Urothelium cell line (cell line): ENCODE results near the gene LCE3D.
A peak's percentile ranks its signal among the peaks of the same experiment; 100 is the strongest.
"Not testable (repeated sequence)": the region's sequence is repeated elsewhere in the genome, so short reads cannot be mapped to it uniquely, and the experiment has no call there.

ENCODE experiments used
- DNase-seq: peaks from one replicate; pipeline ENCODE4 v3.0.0; 2011; ENCODE audit warnings: low spot score, mixed read lengths
- FAIRE-seq: peaks from 2 replicates; lab custom pipeline; 2011; peaks lifted over from hg19 to GRCh38; lab: Jason Lieb, UNC

Gene LCE3D, protein sequence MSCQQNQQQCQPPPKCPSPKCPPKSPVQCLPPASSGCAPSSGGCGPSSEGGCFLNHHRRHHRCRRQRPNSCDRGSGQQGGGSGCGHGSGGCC

DNA sequence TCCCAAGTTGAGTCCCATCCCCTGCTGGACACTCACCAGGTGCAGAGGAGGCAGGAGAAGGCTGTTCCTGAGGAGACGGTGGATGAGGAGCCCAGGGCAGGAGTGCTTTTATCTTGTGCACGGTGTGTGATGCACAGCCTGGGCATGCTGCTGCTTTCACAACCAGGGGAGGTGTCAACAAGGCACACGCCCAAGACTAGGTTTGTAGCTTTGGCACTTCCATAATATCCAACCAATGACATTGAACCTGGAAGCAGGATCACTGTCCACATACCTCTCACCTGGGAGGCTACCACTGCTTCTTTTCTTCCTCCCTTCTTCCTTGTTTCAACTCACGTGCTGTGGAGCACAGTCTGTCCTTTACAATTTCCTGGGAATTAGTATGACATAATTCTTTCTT is at the start of gene LCE3D:
Gene LCE3D (minus strand): TSS at position 84 of the 400 bp plus-strand sequence. CDS start 580 bp downstream, outside the sequence.
- DNase-seq (no peak), FAIRE-seq (no peak)

DNA sequence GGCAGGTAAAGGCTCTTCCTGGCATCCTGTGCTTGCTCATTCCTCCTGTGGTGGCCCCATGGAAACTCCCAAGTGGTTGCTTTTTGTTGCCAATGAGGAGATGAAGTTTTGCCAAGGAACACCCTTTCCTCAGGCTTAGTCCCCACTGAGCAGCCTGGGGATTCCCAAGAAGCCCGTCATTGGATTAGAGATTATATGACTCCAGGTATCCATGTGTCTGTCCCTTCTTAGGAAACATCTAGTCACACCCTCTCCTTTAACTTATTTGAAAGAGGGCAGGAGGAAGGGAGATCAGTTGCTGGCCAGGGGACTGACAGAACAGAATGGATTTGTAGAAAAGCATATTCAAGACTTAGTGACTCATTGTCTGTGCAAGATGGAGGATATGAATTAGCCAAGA is 46.4 kb upstream of the LCE3D start:
- FAIRE-seq (no peak), DNase-seq (no peak)

DNA sequence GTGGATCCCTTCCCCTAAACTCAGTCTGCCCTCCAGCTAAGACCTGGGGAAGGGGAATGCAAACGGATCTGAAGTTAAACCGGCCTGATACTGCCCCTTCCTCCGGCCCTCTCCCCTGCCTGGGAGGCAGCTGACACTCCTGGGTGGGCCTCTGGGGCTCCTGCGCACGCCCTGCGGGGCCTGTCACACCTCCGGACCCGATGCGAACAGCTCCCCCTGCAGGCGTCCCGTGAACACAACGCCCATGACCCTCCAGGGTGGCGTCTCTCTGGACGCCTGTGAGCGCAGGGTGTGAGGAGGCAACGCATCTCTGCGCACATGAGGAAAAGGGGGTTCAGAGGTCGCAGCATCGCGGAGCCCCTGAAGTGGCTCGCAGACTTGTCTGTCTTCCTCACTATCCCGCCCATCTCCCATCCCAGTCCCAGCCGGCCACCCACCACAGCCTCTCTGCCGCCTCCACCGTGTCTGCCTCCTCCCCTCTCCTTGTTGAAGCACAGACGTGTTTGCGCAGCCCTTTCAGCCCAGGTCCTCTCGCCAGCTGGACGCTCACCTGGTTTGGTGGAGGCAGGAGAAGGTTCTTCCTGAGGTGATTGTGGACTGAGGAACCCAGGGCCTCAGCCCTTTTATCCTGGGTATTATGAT is 43.0 kb upstream of the LCE3D start:
- FAIRE-seq = no peak
- peak; percentile 29 for DNase-seq

DNA sequence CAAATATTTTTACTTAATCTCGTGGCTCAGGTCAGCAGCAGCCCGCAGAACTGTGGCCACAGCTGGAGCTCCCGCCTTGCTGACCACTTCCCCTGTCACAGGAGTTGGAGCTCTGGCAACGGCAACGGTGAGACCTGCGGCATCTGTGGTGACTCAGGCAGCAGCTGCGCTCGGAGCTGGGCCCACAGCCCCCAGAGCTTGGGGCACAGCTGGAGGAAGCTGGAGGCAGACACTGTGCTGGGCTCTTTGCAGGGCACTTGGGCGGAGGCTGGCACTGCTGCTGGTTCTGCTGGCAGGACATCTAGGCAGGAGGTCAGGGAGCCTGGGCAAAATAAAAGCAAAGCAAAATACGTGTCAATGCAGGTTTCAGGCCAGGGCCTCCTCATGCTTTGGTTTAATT is 42.5 kb upstream of the LCE3D start, which contains the start of gene LCE3A:
Gene LCE3A (minus strand): TSS at position 301 of the 400 bp plus-strand sequence. CDS start 0 bp downstream, at position 301.
- peak; percentile 53 for DNase-seq
- FAIRE-seq = no peak

DNA sequence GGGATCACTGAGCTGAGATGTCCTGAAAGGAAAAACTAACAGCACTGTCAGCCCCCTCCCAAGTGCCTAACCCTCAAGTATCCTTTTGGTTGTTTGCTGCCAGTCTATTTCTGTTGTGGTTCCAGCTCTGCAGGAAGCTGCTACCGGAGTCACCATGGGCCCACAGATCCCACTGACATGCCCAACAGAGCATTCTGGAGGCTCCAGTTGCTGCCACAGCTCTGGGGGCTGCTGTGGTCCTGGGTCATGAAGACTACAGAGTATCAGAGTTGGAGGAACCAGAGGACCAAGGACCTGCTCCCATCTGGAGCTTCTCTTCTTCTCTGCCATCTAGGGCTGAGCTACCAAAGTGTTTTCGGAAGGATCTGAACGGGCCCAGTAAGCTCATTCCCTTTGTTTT is 41.7 kb upstream of the LCE3D start:
- no peak for FAIRE-seq
- no peak for DNase-seq

DNA sequence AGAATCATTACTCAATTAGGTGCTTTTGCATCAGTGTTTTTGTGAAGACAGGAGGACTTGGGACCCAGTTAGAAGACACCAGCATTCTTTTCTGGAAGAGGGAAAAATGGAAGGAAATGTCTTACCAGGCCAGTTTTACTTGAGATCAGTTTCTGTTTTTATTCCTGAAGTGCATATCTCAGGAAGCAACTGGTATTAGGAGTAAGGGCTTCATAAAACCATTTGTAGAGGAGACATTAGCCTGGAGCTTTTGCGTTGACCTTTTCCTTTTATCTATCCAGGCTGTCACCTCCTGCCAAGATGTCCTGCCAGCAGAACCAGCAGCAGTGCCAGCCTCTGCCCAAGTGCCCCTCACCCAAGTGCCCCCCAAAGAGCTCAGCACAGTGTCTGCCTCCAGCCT is 33.2 kb upstream of the LCE3D start, which contains the start of gene LCE3B:
Gene LCE3B (plus strand): TSS at position 301 of the 400 bp plus-strand sequence. CDS start 0 bp downstream, at position 301.
- DNase-seq (no peak), FAIRE-seq (no peak)

DNA sequence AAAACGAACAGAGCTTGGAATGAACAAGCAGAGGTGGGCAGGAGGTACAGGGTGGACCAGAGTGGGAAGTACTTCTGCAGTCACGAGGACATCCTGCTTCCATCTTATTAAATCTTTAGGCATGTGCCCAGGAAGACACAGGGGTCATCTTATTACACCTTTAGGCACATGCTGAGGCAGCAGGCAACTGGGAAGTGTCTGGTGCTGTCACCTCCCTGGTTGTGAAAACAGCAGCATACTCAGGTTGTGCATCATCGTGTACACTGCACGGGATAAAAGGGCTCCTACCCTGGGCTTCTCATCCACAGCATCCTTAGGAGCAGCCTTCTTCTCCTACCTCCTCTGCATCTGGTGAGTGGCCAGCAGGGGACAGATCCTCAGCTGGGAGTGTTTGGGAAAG is 19.6 kb upstream of the LCE3D start, which contains the start of gene LCE3C:
Gene LCE3C (plus strand): TSS at position 301 of the 400 bp plus-strand sequence. CDS start 498 bp downstream, outside the sequence.
- DNase-seq (no peak), FAIRE-seq (no peak)

DNA sequence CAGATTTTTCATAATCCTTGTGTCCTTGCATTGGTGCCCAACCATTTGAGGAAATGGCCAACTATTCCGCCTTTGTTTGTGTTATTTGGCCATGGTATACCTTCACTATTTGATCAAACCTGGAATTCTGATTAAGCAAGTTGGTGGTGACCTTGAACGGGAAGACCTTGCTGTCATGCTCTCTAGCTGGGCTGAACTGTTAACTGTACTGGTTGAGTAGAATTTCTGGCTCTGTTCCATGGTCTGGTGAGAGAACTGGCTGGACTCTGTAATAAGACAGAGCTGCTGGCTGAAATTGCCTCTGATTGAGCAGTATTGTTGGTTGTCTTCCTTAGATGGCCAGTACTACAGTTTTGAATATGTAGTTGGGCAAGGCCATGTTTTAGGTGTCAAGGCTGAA is 16.7 kb upstream of the LCE3D start:
- DNase-seq = no peak
- no peak for FAIRE-seq

DNA sequence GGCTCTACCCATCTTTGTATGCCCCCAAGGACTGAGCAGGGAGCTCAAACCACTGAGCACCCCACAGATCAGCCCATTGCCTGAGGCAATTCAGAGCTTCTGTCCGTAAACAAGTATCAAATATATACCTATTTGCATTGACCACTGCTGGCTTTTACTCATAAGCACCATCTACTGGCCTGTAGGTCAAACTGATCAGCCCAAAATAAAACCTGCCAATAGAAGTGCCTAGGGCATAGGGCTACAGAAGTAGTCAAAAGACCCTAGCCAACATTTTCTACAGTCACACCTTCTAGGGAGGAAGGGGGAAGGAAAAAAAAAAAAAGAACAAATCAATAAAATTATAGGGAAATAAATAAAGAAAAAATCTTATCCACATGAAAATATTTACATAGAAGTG is 5.3 kb upstream of the LCE3D start:
- FAIRE-seq = no peak
- no peak for DNase-seq

DNA sequence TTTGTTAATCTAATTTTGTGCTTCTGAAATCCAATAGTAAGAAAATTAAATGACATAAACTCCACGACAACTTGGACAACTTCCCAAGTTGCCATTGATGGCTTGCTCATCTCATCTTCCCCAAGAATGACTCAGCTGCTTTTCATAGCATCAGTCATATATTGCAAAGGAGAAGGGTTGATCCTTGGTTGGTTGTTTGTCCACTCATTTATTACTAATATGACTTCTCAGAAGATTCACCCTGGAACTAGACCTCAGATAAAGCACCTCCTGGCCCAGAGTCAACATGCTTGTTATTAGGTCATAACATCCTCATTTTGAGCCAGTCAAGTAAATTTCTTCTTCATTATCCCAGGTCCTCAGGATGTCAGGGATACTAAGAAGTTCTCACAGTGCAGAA is 2.3 kb upstream of the LCE3D start:
- DNase-seq (no peak), FAIRE-seq (no peak)

DNA sequence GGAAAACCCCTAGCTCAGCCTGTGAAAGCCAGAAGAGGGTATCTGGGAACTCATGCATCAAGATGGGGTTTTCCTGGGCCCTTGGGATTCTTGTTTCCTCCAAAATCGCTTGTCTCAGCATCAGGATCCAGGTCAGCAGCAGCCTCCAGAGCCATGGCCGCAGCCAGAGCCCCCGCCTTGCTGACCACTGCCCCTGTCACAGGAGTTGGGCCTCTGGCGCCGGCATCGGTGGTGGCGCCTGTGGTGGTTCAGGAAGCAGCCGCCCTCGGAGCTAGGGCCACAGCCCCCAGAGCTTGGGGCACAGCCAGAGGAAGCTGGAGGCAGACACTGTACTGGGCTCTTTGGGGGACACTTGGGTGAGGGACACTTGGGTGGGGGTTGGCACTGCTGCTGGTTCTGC is 790 bp downstream of the LCE3D start:
- not testable (repeated sequence) for FAIRE-seq, DNase-seq

DNA sequence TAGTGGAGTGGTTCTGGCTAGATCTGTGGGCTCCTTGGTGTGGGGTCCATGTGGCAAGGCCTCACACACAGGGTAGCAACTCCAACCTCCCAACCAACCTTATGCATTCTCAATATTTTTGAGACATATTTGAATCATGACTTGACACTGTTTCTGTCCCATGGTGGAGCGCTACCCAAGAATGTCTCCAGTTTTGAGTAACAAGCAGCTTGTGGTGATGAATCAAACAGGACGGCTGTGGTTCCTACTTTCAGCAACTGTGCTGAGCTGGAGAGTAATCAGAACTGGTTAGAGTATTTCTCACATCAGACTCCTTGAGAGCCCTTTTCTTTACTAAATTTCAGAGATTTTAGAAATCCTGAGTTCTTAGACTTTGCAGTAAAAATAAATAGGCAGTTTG is 3.1 kb downstream of the LCE3D start:
- DNase-seq = no peak
- FAIRE-seq = no peak

DNA sequence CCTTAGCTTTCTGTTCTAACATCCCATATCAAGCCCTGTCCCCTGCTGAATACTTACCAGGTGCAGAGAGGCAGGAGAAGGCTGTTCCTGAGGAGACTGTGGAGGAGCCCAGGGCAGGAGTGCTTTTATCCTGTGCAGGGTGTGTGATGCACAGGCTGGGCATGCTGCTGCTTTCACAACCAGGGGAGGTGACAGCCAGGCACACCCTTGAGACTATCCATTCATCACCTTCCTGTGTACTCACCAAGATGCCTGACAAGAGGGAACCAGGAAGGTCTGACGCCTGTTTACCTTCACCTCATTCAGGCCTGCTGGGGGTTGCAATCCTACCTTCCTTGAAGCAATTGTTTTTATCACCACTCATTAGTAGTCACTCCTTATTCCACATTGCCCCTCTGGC is 13.6 kb downstream of the LCE3D start, which contains the start of gene LCE3E:
Gene LCE3E (minus strand): TSS at position 100 of the 400 bp plus-strand sequence. CDS start 572 bp downstream, outside the sequence.
- FAIRE-seq (no peak), DNase-seq (no peak)

DNA sequence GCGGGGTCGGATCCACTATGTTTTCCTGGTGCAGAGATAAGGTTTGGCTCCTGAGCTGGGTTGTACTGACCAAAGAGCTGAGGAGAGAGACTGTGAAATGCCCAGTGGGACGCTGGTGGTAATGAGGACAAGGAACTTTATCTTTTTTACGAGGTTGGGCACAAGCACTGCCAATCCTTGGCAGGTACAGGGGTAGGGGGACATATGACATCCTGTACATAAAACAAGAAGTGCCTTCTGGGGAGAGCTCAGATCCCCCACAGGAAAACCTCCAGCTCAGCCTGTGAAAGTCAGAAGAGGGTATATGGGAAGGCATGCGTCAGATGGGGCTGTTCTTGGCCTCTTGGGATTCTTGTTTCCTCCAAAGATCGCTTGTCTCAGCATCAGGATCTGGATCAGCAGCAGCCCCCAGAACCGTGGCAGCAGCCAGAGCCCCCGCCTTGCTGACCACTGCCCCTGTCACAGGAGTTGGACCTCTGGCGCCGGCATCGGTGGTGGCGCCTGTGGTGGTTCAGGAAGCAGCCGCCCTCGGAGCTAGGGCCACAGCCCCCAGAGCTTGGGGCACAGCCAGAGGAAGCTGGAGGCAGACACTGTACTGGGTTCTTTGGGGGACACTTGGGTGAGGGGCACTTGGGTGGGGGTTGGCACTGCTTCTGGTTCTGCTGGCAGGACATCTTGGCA is 14.6 kb downstream of the LCE3D start:
- no peak for FAIRE-seq

DNA sequence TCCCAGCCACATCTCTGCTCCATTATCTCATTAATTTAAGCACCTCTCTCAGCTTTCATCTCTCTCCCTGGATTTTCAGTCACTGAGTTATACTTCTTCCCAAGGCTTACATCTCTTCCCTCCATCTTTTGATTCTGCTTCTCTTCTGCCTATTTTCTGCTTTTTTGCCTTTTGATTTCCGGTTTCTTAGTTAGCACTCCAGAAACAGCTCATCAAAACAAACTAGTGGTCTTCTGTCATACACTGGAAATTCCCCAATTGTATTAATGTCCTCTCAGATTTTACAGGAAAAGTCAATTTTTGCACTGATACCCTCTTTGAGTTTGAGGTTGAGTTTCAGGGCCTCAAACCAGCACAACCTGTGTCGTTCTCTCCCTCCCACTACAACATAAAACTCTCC is 15.2 kb downstream of the LCE3D start:
- FAIRE-seq (no peak), DNase-seq (no peak)

More for the DNA sequence above, 14.6 kb downstream of the LCE3D start:
- no peak for DNase-seq

DNA sequence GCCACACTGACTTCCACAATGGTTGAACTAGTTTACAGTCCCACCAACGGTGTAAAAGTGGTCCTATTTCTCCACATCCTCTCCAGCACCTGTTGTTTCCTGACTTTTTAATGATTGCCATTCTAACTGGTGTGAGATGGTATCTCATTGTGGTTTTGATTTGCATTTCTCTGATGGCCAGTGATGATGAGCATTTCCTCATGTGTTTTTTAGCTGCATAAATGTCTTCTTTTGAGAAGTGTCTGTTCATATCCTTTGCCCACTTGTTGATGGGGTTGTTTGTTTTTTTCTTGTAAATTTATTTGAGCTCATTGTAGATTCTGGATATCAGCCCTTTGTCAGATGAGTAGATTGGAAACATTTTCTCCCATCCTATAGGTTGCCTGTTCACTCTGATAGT is 32.0 kb downstream of the LCE3D start:
- DNase-seq, FAIRE-seq: not testable (repeated sequence)

DNA sequence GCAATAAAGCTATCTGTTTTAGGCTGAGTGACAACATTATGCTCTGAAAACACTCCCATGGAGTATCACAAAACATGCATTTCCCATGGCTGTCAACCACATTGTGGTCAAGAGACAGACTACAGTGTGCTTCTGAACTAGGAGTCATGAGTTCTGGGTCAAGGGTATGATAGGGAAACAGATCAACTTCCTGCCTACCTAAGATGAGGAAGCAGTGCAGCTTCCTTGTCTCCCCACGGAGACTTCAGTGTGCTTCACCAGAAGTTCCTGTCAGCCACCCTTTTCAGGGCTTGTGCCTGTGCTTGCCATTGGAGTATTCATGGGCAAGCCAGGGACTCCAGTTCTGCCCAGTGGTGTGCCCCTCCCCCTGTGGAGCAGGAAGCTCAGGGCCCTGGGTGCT is 33.6 kb downstream of the LCE3D start:
- no peak for DNase-seq
- no peak for FAIRE-seq

DNA sequence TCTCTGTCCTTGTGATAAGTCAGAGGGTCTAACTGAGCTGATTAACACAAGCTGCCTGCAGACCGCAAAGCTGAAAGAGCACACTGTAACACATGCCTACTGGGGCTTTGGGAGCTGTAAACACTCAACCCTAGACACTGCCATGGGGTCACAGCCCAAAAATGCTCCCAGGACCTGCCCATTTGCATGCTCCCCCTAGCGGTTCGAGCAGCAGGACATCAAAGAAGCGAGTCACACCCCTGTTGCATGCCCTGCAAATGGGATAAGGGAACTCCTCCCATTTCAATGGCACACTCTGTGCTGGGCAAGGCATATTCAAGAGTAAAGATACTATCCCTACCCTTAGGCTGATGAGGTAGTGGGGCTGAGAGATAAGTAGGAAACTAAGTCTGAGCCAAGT is 36.5 kb downstream of the LCE3D start:
- no peak for FAIRE-seq
- DNase-seq = no peak

DNA sequence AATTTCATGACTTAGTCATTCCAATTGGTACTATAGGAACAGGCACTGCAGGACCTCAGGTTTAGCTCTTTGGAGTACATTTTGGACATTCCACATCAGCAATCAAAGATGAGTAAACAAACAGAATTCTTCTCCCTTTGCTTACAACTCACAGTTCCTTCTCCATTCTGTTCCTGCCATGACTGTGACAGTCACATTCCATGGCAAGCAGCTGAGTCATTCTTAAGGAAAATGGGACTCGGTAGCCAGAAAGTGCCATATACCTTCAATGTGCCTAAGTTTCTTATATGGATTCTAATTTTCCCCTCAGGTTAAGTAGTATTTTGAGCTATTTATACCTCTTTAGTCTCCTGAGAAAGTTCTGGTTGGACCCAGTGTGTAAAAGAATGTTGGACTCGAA is 40.4 kb downstream of the LCE3D start:
- FAIRE-seq = no peak

DNA sequence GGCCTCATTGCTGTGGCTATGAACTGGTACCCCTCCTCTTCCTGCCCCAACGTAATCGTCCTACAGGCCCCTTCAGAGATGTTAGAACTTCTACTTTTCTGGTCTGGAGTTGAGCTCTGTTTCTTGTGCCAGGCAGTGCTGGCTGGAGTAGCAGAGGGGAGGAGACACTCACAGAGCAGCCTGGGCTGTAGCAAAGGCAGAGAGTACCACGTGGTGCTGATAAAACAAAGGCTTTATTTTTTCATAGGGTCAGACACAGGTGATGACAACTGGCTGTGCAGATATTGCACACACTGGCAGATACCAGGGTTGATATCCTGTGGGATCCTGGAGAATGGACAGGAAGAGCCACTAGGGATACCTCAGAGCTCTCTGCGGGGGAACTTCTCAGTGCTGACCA is 42.8 kb downstream of the LCE3D start:
- no peak for DNase-seq
- FAIRE-seq = no peak

More for the DNA sequence above, 40.4 kb downstream of the LCE3D start:
- no peak for DNase-seq

DNA sequence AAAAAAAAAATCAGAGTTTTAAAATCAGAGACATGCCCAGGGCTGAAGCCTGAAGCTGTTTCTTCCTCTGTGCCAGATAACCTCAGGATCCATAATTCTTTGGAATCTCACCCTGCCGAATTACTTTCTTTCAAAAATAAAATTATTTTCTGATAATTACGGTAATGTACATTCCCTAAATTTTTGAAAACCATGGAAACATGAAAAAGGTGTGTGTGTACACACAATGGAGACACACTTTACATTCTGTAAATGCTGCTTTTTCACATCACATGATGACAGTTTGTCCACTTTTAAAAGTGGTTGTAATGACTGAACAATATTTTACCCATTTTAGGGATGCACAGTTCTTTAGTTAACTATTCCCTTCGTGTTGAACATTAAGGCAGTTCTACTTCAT is 44.5 kb downstream of the LCE3D start:
- DNase-seq = no peak

More for the DNA sequence above, 44.5 kb downstream of the LCE3D start:
- no peak for FAIRE-seq
